ENCODE measurements around the gene MAN1A2. TPM values are rescaled to one million over a fixed set of nuclear protein-coding genes. Genes with fewer than 3 reads are reported as not detected.

MAN1A2 gene
- total and polyA plus RNA-seq, 10 of the 15 experiments (the other 5 are each of a cell fraction or from before 2014, with no cell fraction given), result 2.8 to 23.6 (median 16.0) TPM

GRCh38 chr1:117534995-117535467 is 167.8 kb downstream of the MAN1A2 start (continued):
- TF ChIP-seq, protein P1, sequence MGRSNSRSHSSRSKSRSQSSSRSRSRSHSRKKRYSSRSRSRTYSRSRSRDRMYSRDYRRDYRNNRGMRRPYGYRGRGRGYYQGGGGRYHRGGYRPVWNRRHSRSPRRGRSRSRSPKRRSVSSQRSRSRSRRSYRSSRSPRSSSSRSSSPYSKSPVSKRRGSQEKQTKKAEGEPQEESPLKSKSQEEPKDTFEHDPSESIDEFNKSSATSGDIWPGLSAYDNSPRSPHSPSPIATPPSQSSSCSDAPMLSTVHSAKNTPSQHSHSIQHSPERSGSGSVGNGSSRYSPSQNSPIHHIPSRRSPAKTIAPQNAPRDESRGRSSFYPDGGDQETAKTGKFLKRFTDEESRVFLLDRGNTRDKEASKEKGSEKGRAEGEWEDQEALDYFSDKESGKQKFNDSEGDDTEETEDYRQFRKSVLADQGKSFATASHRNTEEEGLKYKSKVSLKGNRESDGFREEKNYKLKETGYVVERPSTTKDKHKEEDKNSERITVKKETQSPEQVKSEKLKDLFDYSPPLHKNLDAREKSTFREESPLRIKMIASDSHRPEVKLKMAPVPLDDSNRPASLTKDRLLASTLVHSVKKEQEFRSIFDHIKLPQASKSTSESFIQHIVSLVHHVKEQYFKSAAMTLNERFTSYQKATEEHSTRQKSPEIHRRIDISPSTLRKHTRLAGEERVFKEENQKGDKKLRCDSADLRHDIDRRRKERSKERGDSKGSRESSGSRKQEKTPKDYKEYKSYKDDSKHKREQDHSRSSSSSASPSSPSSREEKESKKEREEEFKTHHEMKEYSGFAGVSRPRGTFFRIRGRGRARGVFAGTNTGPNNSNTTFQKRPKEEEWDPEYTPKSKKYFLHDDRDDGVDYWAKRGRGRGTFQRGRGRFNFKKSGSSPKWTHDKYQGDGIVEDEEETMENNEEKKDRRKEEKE (IDR thresholded peaks at IDR 0.05), result no peak
- TF ChIP-seq NRF1 (conservative IDR thresholded peaks at IDR 0.05; ENCODE audit: low read depth, low read length) (no peak), EP300 (IDR thresholded peaks at IDR 0.05; ENCODE audit: borderline replicate concordance in 1 of 2, control insufficient read depth in 1 of 2, low read depth in 2 of 2, low read length in 2 of 2) (0 out of 4 replicates have a peak, but pooled peaks of 1 of the 2 experiments have one; percentile 35), CEBPZ (IDR thresholded peaks at IDR 0.05; ENCODE audit: low read depth, low read length) (no peak), POLR2AphosphoS2 (IDR thresholded peaks at IDR 0.05; ENCODE audit: low read depth, low read length) (no peak), RUNX3 (IDR thresholded peaks at IDR 0.05; ENCODE audit: low read length) (peak; percentile 58), RELA (IDR thresholded peaks at IDR 0.05; ENCODE audit: borderline replicate concordance, partially characterized antibody) (no peak), TBL1XR1 (IDR thresholded peaks at IDR 0.05; ENCODE audit: low read depth, low read length) (no peak), HCFC1 (IDR thresholded peaks at IDR 0.05; ENCODE audit: low read length) (no peak), CREM (IDR thresholded peaks at IDR 0.05; ENCODE audit: low read depth) (no peak), SKIL (IDR thresholded peaks at IDR 0.05; ENCODE audit: low read depth, poor library complexity, severe bottlenecking) (no peak), JUND (IDR thresholded peaks at IDR 0.05; ENCODE audit: low read depth, low read length) (0 out of 2 replicates have a peak, but pooled peaks have one; percentile 38), CHD4 (IDR thresholded peaks at IDR 0.05) (no peak), ATF7 (IDR thresholded peaks at IDR 0.05; ENCODE audit: low read depth) (no peak)
- TF ChIP-seq, protein P2, sequence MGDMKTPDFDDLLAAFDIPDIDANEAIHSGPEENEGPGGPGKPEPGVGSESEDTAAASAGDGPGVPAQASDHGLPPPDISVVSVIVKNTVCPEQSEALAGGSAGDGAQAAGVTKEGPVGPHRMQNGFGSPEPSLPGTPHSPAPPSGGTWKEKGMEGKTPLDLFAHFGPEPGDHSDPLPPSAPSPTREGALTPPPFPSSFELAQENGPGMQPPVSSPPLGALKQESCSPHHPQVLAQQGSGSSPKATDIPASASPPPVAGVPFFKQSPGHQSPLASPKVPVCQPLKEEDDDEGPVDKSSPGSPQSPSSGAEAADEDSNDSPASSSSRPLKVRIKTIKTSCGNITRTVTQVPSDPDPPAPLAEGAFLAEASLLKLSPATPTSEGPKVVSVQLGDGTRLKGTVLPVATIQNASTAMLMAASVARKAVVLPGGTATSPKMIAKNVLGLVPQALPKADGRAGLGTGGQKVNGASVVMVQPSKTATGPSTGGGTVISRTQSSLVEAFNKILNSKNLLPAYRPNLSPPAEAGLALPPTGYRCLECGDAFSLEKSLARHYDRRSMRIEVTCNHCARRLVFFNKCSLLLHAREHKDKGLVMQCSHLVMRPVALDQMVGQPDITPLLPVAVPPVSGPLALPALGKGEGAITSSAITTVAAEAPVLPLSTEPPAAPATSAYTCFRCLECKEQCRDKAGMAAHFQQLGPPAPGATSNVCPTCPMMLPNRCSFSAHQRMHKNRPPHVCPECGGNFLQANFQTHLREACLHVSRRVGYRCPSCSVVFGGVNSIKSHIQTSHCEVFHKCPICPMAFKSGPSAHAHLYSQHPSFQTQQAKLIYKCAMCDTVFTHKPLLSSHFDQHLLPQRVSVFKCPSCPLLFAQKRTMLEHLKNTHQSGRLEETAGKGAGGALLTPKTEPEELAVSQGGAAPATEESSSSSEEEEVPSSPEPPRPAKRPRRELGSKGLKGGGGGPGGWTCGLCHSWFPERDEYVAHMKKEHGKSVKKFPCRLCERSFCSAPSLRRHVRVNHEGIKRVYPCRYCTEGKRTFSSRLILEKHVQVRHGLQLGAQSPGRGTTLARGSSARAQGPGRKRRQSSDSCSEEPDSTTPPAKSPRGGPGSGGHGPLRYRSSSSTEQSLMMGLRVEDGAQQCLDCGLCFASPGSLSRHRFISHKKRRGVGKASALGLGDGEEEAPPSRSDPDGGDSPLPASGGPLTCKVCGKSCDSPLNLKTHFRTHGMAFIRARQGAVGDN (IDR thresholded peaks at IDR 0.05), result no peak
- TF ChIP-seq, protein P3, sequence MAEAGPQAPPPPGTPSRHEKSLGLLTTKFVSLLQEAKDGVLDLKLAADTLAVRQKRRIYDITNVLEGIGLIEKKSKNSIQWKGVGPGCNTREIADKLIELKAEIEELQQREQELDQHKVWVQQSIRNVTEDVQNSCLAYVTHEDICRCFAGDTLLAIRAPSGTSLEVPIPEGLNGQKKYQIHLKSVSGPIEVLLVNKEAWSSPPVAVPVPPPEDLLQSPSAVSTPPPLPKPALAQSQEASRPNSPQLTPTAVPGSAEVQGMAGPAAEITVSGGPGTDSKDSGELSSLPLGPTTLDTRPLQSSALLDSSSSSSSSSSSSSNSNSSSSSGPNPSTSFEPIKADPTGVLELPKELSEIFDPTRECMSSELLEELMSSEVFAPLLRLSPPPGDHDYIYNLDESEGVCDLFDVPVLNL (IDR thresholded peaks at IDR 0.05; ENCODE audit: low read depth, low read length), result no peak
